ENCODE measurements around the gene BOLA1.
"Not testable (repeated sequence)": the region's sequence is repeated elsewhere in the genome, so short reads cannot be mapped to it uniquely, and the experiment has no call there.

DNA sequence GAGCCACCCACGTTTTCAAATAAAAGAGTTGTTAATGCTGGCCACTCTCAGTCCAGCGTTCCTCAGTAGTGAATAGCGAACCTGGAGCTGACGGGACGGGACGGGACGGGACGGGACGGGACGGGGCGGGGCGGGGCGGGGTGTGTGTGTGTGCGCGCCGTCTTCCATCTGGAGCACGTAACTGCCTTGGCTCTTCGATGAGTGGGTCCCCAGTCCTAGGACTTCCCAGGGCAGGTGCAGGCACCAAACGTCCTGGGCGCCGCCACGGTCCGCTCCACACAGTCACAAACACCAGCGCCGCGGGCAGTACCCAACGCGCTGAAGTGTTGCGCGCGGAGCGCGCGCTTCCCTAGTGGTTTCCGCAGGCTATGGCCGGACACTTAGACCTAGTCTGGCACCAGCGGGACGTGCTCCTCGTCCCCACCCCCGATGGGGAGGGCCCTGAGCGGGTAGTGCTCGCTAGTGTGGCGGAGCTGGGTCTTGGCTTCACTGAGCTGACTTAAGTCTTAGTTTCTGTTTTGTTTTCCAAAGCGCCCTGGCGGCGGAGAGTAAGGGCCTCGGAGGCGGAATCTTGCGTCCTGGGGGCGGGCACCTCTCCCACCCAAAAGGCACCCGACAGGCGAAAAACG is 47.7 kb upstream of the BOLA1 start:
- not testable (repeated sequence) for TF ChIP-seq POLR2AphosphoS5 (IDR thresholded peaks at IDR 0.05; ENCODE audit: low read depth); SPI1 (IDR thresholded peaks at IDR 0.05; ENCODE audit: borderline replicate concordance, low read depth); GABPA (IDR thresholded peaks at IDR 0.05; ENCODE audit: low read depth)
- TF ChIP-seq, protein P1, sequence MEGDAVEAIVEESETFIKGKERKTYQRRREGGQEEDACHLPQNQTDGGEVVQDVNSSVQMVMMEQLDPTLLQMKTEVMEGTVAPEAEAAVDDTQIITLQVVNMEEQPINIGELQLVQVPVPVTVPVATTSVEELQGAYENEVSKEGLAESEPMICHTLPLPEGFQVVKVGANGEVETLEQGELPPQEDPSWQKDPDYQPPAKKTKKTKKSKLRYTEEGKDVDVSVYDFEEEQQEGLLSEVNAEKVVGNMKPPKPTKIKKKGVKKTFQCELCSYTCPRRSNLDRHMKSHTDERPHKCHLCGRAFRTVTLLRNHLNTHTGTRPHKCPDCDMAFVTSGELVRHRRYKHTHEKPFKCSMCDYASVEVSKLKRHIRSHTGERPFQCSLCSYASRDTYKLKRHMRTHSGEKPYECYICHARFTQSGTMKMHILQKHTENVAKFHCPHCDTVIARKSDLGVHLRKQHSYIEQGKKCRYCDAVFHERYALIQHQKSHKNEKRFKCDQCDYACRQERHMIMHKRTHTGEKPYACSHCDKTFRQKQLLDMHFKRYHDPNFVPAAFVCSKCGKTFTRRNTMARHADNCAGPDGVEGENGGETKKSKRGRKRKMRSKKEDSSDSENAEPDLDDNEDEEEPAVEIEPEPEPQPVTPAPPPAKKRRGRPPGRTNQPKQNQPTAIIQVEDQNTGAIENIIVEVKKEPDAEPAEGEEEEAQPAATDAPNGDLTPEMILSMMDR (IDR thresholded peaks at IDR 0.05; ENCODE audit: insufficient read depth, low read length), result not testable (repeated sequence)
- TF ChIP-seq, protein P2, sequence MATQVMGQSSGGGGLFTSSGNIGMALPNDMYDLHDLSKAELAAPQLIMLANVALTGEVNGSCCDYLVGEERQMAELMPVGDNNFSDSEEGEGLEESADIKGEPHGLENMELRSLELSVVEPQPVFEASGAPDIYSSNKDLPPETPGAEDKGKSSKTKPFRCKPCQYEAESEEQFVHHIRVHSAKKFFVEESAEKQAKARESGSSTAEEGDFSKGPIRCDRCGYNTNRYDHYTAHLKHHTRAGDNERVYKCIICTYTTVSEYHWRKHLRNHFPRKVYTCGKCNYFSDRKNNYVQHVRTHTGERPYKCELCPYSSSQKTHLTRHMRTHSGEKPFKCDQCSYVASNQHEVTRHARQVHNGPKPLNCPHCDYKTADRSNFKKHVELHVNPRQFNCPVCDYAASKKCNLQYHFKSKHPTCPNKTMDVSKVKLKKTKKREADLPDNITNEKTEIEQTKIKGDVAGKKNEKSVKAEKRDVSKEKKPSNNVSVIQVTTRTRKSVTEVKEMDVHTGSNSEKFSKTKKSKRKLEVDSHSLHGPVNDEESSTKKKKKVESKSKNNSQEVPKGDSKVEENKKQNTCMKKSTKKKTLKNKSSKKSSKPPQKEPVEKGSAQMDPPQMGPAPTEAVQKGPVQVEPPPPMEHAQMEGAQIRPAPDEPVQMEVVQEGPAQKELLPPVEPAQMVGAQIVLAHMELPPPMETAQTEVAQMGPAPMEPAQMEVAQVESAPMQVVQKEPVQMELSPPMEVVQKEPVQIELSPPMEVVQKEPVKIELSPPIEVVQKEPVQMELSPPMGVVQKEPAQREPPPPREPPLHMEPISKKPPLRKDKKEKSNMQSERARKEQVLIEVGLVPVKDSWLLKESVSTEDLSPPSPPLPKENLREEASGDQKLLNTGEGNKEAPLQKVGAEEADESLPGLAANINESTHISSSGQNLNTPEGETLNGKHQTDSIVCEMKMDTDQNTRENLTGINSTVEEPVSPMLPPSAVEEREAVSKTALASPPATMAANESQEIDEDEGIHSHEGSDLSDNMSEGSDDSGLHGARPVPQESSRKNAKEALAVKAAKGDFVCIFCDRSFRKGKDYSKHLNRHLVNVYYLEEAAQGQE (IDR thresholded peaks at IDR 0.05; ENCODE audit: insufficient replicate concordance, low read depth), result not testable (repeated sequence)

Data from HL-60 (cell line).